Renal pelvis (tissue), 3 donors: ENCODE measurements around the gene CCT5. TPM values are rescaled to one million over a fixed set of nuclear protein-coding genes. Genes with fewer than 3 reads are reported as not detected.

ENCODE experiments used
- polyA plus RNA-seq, 3 donors: library from polyadenylated mRNA; unstranded; fragments of 120-200 nt; gene quantifications; one replicate each; pipeline ENCODE4 v1.2.1, GENCODE V29; 2013; ENCODE audit not compliant: insufficient read length in 3 of 3

Gene CCT5
- polyA plus RNA-seq, 3 donors: 242 to 295 (median 281) TPM

Other genes with a start within 250 kb of the CCT5 start
- 10 to 100 TPM; 19.3 to 21.8 (median 19.7) TPM for gene ATPSCKMT, start 392 bp upstream of the CCT5 start, polyA plus RNA-seq
- gene CMBL, start 57.6 kb downstream of the CCT5 start, polyA plus RNA-seq: 10 to 100 TPM; 34.2 to 48.9 (median 44.3) TPM
- 100 to 1,000 TPM; 155 to 217 (median 204) TPM for gene MARCHF6, start 103.4 kb downstream of the CCT5 start, polyA plus RNA-seq
- under 1 TPM; 0.67 to 0.97 (median 0.86) TPM for gene ROPN1L, start 191.6 kb downstream of the CCT5 start, polyA plus RNA-seq